H9 (cell line): ENCODE measurements around the gene CSRP1. TPM values are rescaled to one million over a fixed set of nuclear protein-coding genes. Genes with fewer than 3 reads are reported as not detected.

Experiments used
- DNase-seq: peaks from one replicate; pipeline ENCODE4 v3.0.0-alpha.2; 2017
- H2AFZ ChIP-seq: one replicate; pipeline ENCODE4 v1.6.1; 2013; ENCODE audit warnings: mild to moderate bottlenecking, low read length, control low read depth, moderate library complexity
- H2AK5ac ChIP-seq: 2 replicates; pipeline ENCODE4 v1.6.1; 2013; ENCODE audit warnings: low read length, control low read depth, mixed read lengths; ENCODE audit not compliant: insufficient read length
- H2BK120ac ChIP-seq: one replicate; pipeline ENCODE4 v1.6.1; 2013; ENCODE audit warnings: low read depth, mild to moderate bottlenecking, low read length, control low read depth, inconsistent platforms; ENCODE audit not compliant: poor library complexity, severe bottlenecking
- H2BK12ac ChIP-seq: 2 replicates; pipeline ENCODE4 v1.6.1; 2013; ENCODE audit warnings: low read length, control low read depth, mixed read lengths, low read depth; ENCODE audit not compliant: insufficient read length
- H2BK15ac ChIP-seq: 2 replicates; pipeline ENCODE4 v1.6.1; 2013; ENCODE audit warnings: low read depth, low read length, control low read depth
- H2BK20ac ChIP-seq: one replicate; pipeline ENCODE4 v1.6.1; 2013; ENCODE audit warnings: low read depth, mild to moderate bottlenecking, low read length, control low read depth, inconsistent platforms; ENCODE audit not compliant: poor library complexity, severe bottlenecking
- H2BK5ac ChIP-seq: 2 replicates; pipeline ENCODE4 v1.6.1; 2013; ENCODE audit warnings: low read length, control low read depth, mixed read lengths; ENCODE audit not compliant: insufficient read length
- H3K14ac ChIP-seq: 2 replicates; pipeline ENCODE4 v1.6.1; 2013; ENCODE audit warnings: low read length, control low read depth; ENCODE audit not compliant: insufficient read depth
- H3K18ac ChIP-seq: 2 replicates; pipeline ENCODE4 v1.6.1; 2013; ENCODE audit warnings: low read depth, mild to moderate bottlenecking, mixed read lengths, low read length, control low read depth; ENCODE audit not compliant: insufficient read length
- H3K23ac ChIP-seq: 2 replicates; pipeline ENCODE4 v1.6.1; 2013; ENCODE audit warnings: low read length, control low read depth, mixed read lengths, low read depth; ENCODE audit not compliant: insufficient read length
- H3K23me2 ChIP-seq: 2 replicates; pipeline ENCODE4 v1.6.1; 2013; ENCODE audit warnings: low read depth, mild to moderate bottlenecking, mixed read lengths, low read length, control low read depth; ENCODE audit not compliant: insufficient read length, poor library complexity, severe bottlenecking
- H3K27ac ChIP-seq: 2 replicates; pipeline ENCODE4 v1.5.1; 2013; ENCODE audit warnings: low read length, control low read depth, mixed read lengths, low read depth; ENCODE audit not compliant: insufficient read length
- H3K27me3 ChIP-seq: 2 replicates; pipeline ENCODE4 v1.6.1; 2013; ENCODE audit warnings: low read length, control low read depth, inconsistent platforms; ENCODE audit not compliant: insufficient read depth
- H3K4ac ChIP-seq: 2 replicates; pipeline ENCODE4 v1.6.1; 2013; ENCODE audit warnings: low read depth, mild to moderate bottlenecking, control low read depth, inconsistent platforms, low read length, moderate library complexity
- H3K4me1 ChIP-seq: 2 replicates; pipeline ENCODE4 v1.6.1; 2013; ENCODE audit warnings: low read length, control low read depth, inconsistent platforms; ENCODE audit not compliant: insufficient read depth
- H3K4me2 ChIP-seq: 2 replicates; pipeline ENCODE4 v1.6.1; 2013; ENCODE audit warnings: low read length, control low read depth, mixed read lengths; ENCODE audit not compliant: insufficient read length, insufficient read depth
- H3K56ac ChIP-seq: 2 replicates; pipeline ENCODE4 v1.6.1; 2013; ENCODE audit warnings: low read depth, mild to moderate bottlenecking, mixed read lengths, low read length, control low read depth; ENCODE audit not compliant: insufficient read length
- H3K79me1 ChIP-seq: 2 replicates; pipeline ENCODE4 v1.6.1; 2013; ENCODE audit warnings: low read depth, mild to moderate bottlenecking, moderate library complexity, low read length, control low read depth, inconsistent platforms; ENCODE audit not compliant: insufficient read depth, poor library complexity, severe bottlenecking
- H3K79me2 ChIP-seq: 2 replicates; pipeline ENCODE4 v1.6.1; 2013; ENCODE audit warnings: low read length, control low read depth, inconsistent platforms; ENCODE audit not compliant: insufficient read depth
- H3K9ac ChIP-seq: 2 replicates; pipeline ENCODE4 v1.6.1; 2013; ENCODE audit warnings: low read length, control low read depth, mixed read lengths; ENCODE audit not compliant: insufficient read length; ENCODE audit errors: extremely low read depth
- H3K9me3 ChIP-seq: one replicate; pipeline ENCODE4 v1.6.1; 2013; ENCODE audit warnings: low read depth, low read length, inconsistent platforms; ENCODE audit not compliant: control insufficient read depth
- H3T11ph ChIP-seq: one replicate; pipeline ENCODE4 v1.6.1; 2013; ENCODE audit warnings: mild to moderate bottlenecking, low read length, control low read depth, inconsistent platforms
- H4K20me1 ChIP-seq: one replicate; pipeline ENCODE4 v1.6.1; 2013; ENCODE audit not compliant: control insufficient read depth, insufficient read length, insufficient read depth
- H4K5ac ChIP-seq: 2 replicates; pipeline ENCODE4 v1.6.1; 2013; ENCODE audit warnings: low read depth, mild to moderate bottlenecking, mixed read lengths, low read length, control low read depth; ENCODE audit not compliant: insufficient read length
- H4K8ac ChIP-seq: replicated peaks from 2 replicates; pipeline ENCODE4 v1.6.1; 2013; ENCODE audit warnings: low read length, control low read depth, mixed read lengths, low read depth; ENCODE audit not compliant: insufficient read length
- H4K91ac ChIP-seq: 2 replicates; pipeline ENCODE4 v1.6.1; 2013; ENCODE audit warnings: low read depth, mild to moderate bottlenecking, moderate library complexity, mixed read lengths, low read length, control low read depth; ENCODE audit not compliant: insufficient read length
- H3K27ac Mint-ChIP-seq, 3 experiments: 2 replicates in 2 of 3; 3 replicates in 1 of 3; pipeline ENCODE4 v1.8.0; 2020 to 2021; ENCODE audit warnings: mixed read lengths in 3 of 3, mild to moderate bottlenecking in 1 of 3, moderate library complexity in 1 of 3
- H3K27me3 Mint-ChIP-seq: 2 replicates; pipeline ENCODE4 v1.8.0; 2021; ENCODE audit warnings: low read depth, mild to moderate bottlenecking, moderate library complexity, mixed read lengths
- H3K36me3 Mint-ChIP-seq, 3 experiments: 2 replicates in 2 of 3; 3 replicates in 1 of 3; pipeline ENCODE4 v1.8.0; 2020 to 2021; ENCODE audit warnings: low read depth in 3 of 3, mixed read lengths in 3 of 3; ENCODE audit not compliant: insufficient read depth in 1 of 3
- H3K4me1 Mint-ChIP-seq, 2 experiments: 2 replicates each; pipeline ENCODE4 v1.8.0; 2020; ENCODE audit warnings: mixed read lengths in 2 of 2
- H3K4me3 Mint-ChIP-seq, 2 experiments: 2 replicates in 1 of 2; 3 replicates in 1 of 2; pipeline ENCODE4 v1.8.0; 2020 to 2021; ENCODE audit warnings: mild to moderate bottlenecking in 2 of 2, mixed read lengths in 2 of 2, moderate library complexity in 1 of 2
- H3K9me3 Mint-ChIP-seq, 2 experiments: 2 replicates in 1 of 2; 3 replicates in 1 of 2; pipeline ENCODE4 v1.8.0; 2020; ENCODE audit warnings: mild to moderate bottlenecking in 2 of 2, mixed read lengths in 2 of 2, moderate library complexity in 1 of 2
- CTCF ChIP-seq: fragments of 200-600 bp; sonication (generic); conservative IDR thresholded peaks from 3 replicates; pipeline ENCODE4 v1.8.0; 2021; ENCODE audit warnings: antibody characterized with exemption, mild to moderate bottlenecking
- WGBS: extraction: QIAGEN DNeasy Blood & Tissue Kit; methylation state at CpG from one replicate; pipeline ENCODE4 v1.1.7; 2013; ENCODE audit warnings: missing lambda C conversion rate, low lambda C conversion rate, mixed read lengths; ENCODE audit not compliant: insufficient read length; ENCODE audit errors: extremely low coverage; 5-methylcytosine and 5-hydroxymethylcytosine counted together
- total RNA-seq: library from RNA; stranded (reverse); gene quantifications from 2 replicates; pipeline ENCODE4 v1.2.1, GENCODE V29; 2021

CSRP1 gene
- total RNA-seq, 1 experiment from 2014 or later: 0.44 TPM

GRCh38 chr1:201468501-201468843, 38.5 kb downstream of the CSRP1 start:
- no peaks in the 10 kb centered on the region for H4K20me1 ChIP-seq
- no peak overlapping the region for H4K8ac ChIP-seq
- H3K4me1 Mint-ChIP-seq: peaks cover 22 to 24% of the 10 kb centered on the region in 2 experiments
- peaks cover 0 to 26% (median 18%) of the 10 kb centered on the region in 3 experiments; a peak in 5 of 7 replicates for H3K36me3 Mint-ChIP-seq
- no peak overlapping the region for H2BK5ac ChIP-seq
- no peak overlapping the region for H3K56ac ChIP-seq
- H3T11ph ChIP-seq: no peak overlapping the region
- H2BK20ac ChIP-seq: no peak overlapping the region
- H3K27ac ChIP-seq: no peak overlapping the region
- H2AFZ ChIP-seq: no peak overlapping the region
- H3K4me3 Mint-ChIP-seq: peak overlapping the region; percentile 74 to 85
- H4K5ac ChIP-seq: no peak overlapping the region
- peak overlapping the region; percentile 36 for H3K9ac ChIP-seq
- H2BK15ac ChIP-seq: no peak overlapping the region
- H3K9me3 ChIP-seq: no peaks in the 10 kb centered on the region
- no peak overlapping the region for H2BK12ac ChIP-seq
- peaks cover 19% of the 10 kb centered on the region for H3K23me2 ChIP-seq
- no peak overlapping the region for H3K18ac ChIP-seq
- no peaks in the 10 kb centered on the region for H3K79me1 ChIP-seq
- peaks cover 35% of the 10 kb centered on the region for H3K27me3 Mint-ChIP-seq
- peak overlapping the region; percentile 97 for H3K4me2 ChIP-seq
- no peak for TF ChIP-seq CTCF
- peak overlapping the region; percentile 81; the same call in 1 of the 2 replicates for H3K14ac ChIP-seq
- H3K9me3 Mint-ChIP-seq: no peaks in the 10 kb centered on the region
- no peaks in the 10 kb centered on the region; the same call in 1 of the 2 replicates for H3K4me1 ChIP-seq
- H3K27me3 ChIP-seq: peaks cover 2% of the 10 kb centered on the region; the same call in 1 of the 2 replicates
- H3K23ac ChIP-seq: no peak overlapping the region
- H4K91ac ChIP-seq: no peak overlapping the region
- H2BK120ac ChIP-seq: no peak overlapping the region
- H3K27ac Mint-ChIP-seq: peak overlapping the region in 1 of 3 experiments; percentile 76; a peak in 1 of 7 replicates
- WGBS: no CpG with 5 or more reads among the region's 44 CpGs
- H3K4ac ChIP-seq: no peak overlapping the region
- no peak overlapping the region for H2AK5ac ChIP-seq
- DNase-seq: no peak
- peaks cover 10% of the 10 kb centered on the region; the same call in 1 of the 2 replicates for H3K79me2 ChIP-seq
